SK-N-SH (cell line): ENCODE measurements around the gene MACROD2. TPM values are rescaled to one million over a fixed set of nuclear protein-coding genes. Genes with fewer than 3 reads are reported as not detected.
A peak's percentile ranks its signal among the peaks of the same experiment; 100 is the strongest.

Experiments used
- CTCF ChIA-PET: fragments of 300-600, 350-600 bp; formaldehyde crosslinking; extraction: SDS; loops from one replicate; lab custom pipeline; 2021; lab: Yijun Ruan, JAX
- POLR2A ChIA-PET: fragments of 350-600 bp; sonication (Branson Sonifier 250); formaldehyde crosslinking; extraction: SDS; loops from one replicate; lab custom pipeline; 2020; ENCODE audit warnings: antibody characterized with exemption, inconsistent platforms; lab: Yijun Ruan, JAX
- DNase-seq: peaks from one replicate; pipeline ENCODE4 v3.0.0; 2012
- H2AFZ ChIP-seq: fragments of 200-600 bp; sonication (generic); 2 replicates; pipeline ENCODE4 v1.8.1; 2016; ENCODE audit warnings: antibody characterized with exemption, mild to moderate bottlenecking, low read depth
- H3F3A ChIP-seq: fragments of 200-600 bp; sonication (generic); replicated peaks from 2 replicates; pipeline ENCODE3; 2016; ENCODE audit warnings: antibody characterized with exemption, mild to moderate bottlenecking; ENCODE audit not compliant: insufficient read depth
- H3K27ac ChIP-seq, 2 experiments: fragments of 200-500 bp in 1 of 2; fragments of 200-600 bp in 1 of 2; sonication (Bioruptor generic) in 1 of 2; sonication (generic), shearing (Covaris generic) in 1 of 2; 2 replicates each; pipeline versions ENCODE4 v1.5.1 to v1.6.1; 2014 to 2016; ENCODE audit warnings: low read depth in 2 of 2, inconsistent platforms in 1 of 2, low read length in 1 of 2, mild to moderate bottlenecking in 1 of 2, mixed read lengths in 1 of 2
- H3K27me3 ChIP-seq: fragments of 200-600 bp; sonication (generic), shearing (Covaris generic); 2 replicates; pipeline ENCODE4 v1.6.1; 2016; ENCODE audit warnings: mixed run types; ENCODE audit not compliant: insufficient read depth
- H3K36me3 ChIP-seq, 2 experiments: fragments of 200-500 bp in 1 of 2; fragments of 200-600 bp in 1 of 2; sonication (Bioruptor generic) in 1 of 2; sonication (generic) in 1 of 2; replicated peaks in 1 of 2; 2 replicates each; pipeline versions ENCODE3 to v1.5.1; 2014 to 2016; ENCODE audit warnings: low read length in 1 of 2, mild to moderate bottlenecking in 1 of 2; ENCODE audit not compliant: insufficient read depth in 2 of 2, control insufficient read depth in 1 of 2
- H3K4me1 ChIP-seq, 2 experiments: fragments of 200-500 bp in 1 of 2; fragments of 200-600 bp in 1 of 2; sonication (Bioruptor generic) in 1 of 2; sonication (generic), shearing (Covaris generic) in 1 of 2; 2 replicates each; pipeline versions ENCODE4 v1.5.1 to v1.6.1; 2014 to 2016; ENCODE audit warnings: low read depth in 1 of 2, low read length in 1 of 2, mixed run types in 1 of 2; ENCODE audit not compliant: insufficient read depth in 2 of 2, control insufficient read depth in 1 of 2
- H3K4me2 ChIP-seq: fragments of 200-600 bp; sonication (generic), shearing (Covaris generic); 2 replicates; pipeline ENCODE4 v1.6.1; 2017; ENCODE audit warnings: mixed run types
- H3K4me3 ChIP-seq, 2 experiments: fragments of 200-500 bp in 1 of 2; fragments of 200-600 bp in 1 of 2; sonication (Bioruptor generic) in 1 of 2; sonication (generic), shearing (Covaris generic) in 1 of 2; 2 replicates each; pipeline versions ENCODE4 v1.5.1 to v1.8.1; 2014 to 2016; ENCODE audit warnings: low read depth in 2 of 2, inconsistent platforms in 1 of 2, low read length in 1 of 2, mild to moderate bottlenecking in 1 of 2, mixed read lengths in 1 of 2, moderate library complexity in 1 of 2
- H3K79me2 ChIP-seq: fragments of 200-600 bp; sonication (generic); 2 replicates; pipeline ENCODE4 v1.8.1; 2017; ENCODE audit warnings: mild to moderate bottlenecking; ENCODE audit not compliant: insufficient read depth
- H3K9ac ChIP-seq: fragments of 200-600 bp; sonication (generic); 2 replicates; pipeline ENCODE4 v1.6.1; 2017; ENCODE audit warnings: mixed run types
- H3K9me2 ChIP-seq: fragments of 200-600 bp; sonication (generic); 2 replicates; pipeline ENCODE4 v1.6.1; 2017; ENCODE audit warnings: mixed run types
- H3K9me3 ChIP-seq: fragments of 200-600 bp; sonication (generic); 2 replicates; pipeline ENCODE4 v1.6.1; 2017; ENCODE audit warnings: mixed run types, mild to moderate bottlenecking, moderate library complexity
- H4K20me1 ChIP-seq: fragments of 200-600 bp; sonication (generic); 2 replicates; pipeline ENCODE4 v1.6.1; 2017; ENCODE audit warnings: mild to moderate bottlenecking, mixed run types; ENCODE audit not compliant: insufficient read depth
- EZH2phosphoT487 ChIP-seq: fragments of 200-600 bp; sonication (generic); IDR thresholded peaks from 2 replicates; pipeline ENCODE4 v1.6.1; 2017; ENCODE audit warnings: low read depth, mixed run types, mild to moderate bottlenecking, antibody characterized with exemption, moderate library complexity, borderline replicate concordance
- FOXM1 ChIP-seq: IDR thresholded peaks from 2 replicates; pipeline ENCODE4 v1.4.0; 2012; ENCODE audit warnings: low read depth, mild to moderate bottlenecking
- POLR2AphosphoS5 ChIP-seq: IDR thresholded peaks from 2 replicates; pipeline ENCODE4 v1.6.1; 2012; ENCODE audit warnings: low read depth, low read length
- REST ChIP-seq: IDR thresholded peaks from 2 replicates; pipeline ENCODE4 v1.6.1; 2012; ENCODE audit warnings: mild to moderate bottlenecking, low read depth, low read length, moderate library complexity
- RXRA ChIP-seq: IDR thresholded peaks from 2 replicates; pipeline ENCODE4 v1.4.0; 2012; ENCODE audit warnings: low read depth, mild to moderate bottlenecking, borderline replicate concordance
- SMC3 ChIP-seq: IDR thresholded peaks from 2 replicates; pipeline ENCODE4 v1.6.1; 2012; ENCODE audit warnings: low read depth, low read length, improper control_type of control experiment
- TCF12 ChIP-seq: IDR thresholded peaks from 2 replicates; pipeline ENCODE4 v1.4.0; 2012
- USF1 ChIP-seq: IDR thresholded peaks from 2 replicates; pipeline ENCODE4 v1.4.0; 2012; ENCODE audit warnings: low read depth, borderline replicate concordance
- USF2 ChIP-seq: fragments of 150-350 bp; IDR thresholded peaks from 2 replicates; pipeline ENCODE4 v1.6.1; 2017; ENCODE audit warnings: antibody characterized with exemption, low read length, low read depth, borderline replicate concordance
- ZBTB33 ChIP-seq: IDR thresholded peaks from 2 replicates; pipeline ENCODE4 v1.4.0; 2012; ENCODE audit warnings: low read depth, borderline replicate concordance
- WGBS: methylation state at CpG from one replicate; pipeline ENCODE4 v1.1.6; 2017; ENCODE audit warnings: low lambda C conversion rate; 5-methylcytosine and 5-hydroxymethylcytosine counted together
- polyA plus RNA-seq, 3 experiments: library from polyadenylated mRNA; depleted of rRNA; stranded (reverse); fragments of >200 nt; gene quantifications; 2 replicates each; pipeline ENCODE4 v1.2.3, GENCODE V29; 2012

The MACROD2 gene
- polyA plus RNA-seq, 1 of the 3 experiments (the other 2 are of a cell fraction): 0.33 TPM

GRCh38 chr20:15814911-15815310 is 1819.6 kb downstream of the MACROD2 start (continued):
- TF ChIP-seq REST (no peak), POLR2AphosphoS5 (no peak), TCF12 (peak; percentile 88), FOXM1 (no peak), ZBTB33 (no peak)

GRCh38 chr20:15817351-15817750 is 1822.0 kb downstream of the MACROD2 start:
- H3K36me3 ChIP-seq: no peaks in the 10 kb centered on the region
- H3K9ac ChIP-seq: no peak overlapping the region
- no peak overlapping the region for H3K27ac ChIP-seq
- H3K79me2 ChIP-seq: no peaks in the 10 kb centered on the region
- DNase-seq: no peak
- no peaks in the 10 kb centered on the region for H3K27me3 ChIP-seq
- no peak overlapping the region for H3K4me3 ChIP-seq
- POLR2A ChIA-PET: no interaction called here
- H2AFZ ChIP-seq: no peak overlapping the region
- CTCF ChIA-PET: no interaction called here
- H3K9me3 ChIP-seq: no peaks in the 10 kb centered on the region
- H3K4me1 ChIP-seq: no peaks in the 10 kb centered on the region
- H3K4me2 ChIP-seq: no peak overlapping the region
- H3K9me2 ChIP-seq: no peaks in the 10 kb centered on the region
- 64% methylated on average over 2 of the region's 2 CpGs for WGBS
- peaks cover 7% of the 10 kb centered on the region for H3F3A ChIP-seq
- no peaks in the 10 kb centered on the region for H4K20me1 ChIP-seq
- TF ChIP-seq USF1 (no peak), ZBTB33 (no peak), USF2 (no peak), SMC3 (no peak), RXRA (no peak), EZH2phosphoT487 (no peak), POLR2AphosphoS5 (no peak)
